EH (cell line): ENCODE measurements around the gene SLC9A8.
"Not testable (repeated sequence)": the region's sequence is repeated elsewhere in the genome, so short reads cannot be mapped to it uniquely, and the experiment has no call there.

Experiments used
- DNase-seq: peaks from one replicate; pipeline ENCODE4 v3.0.0-alpha.2; 2015; ENCODE audit warnings: low read depth

The SLC9A8 gene

GRCh38 chr20:49895474-49896093 is 83.0 kb downstream of the SLC9A8 start:
- not testable (repeated sequence) for DNase-seq

- no peak for DNase-seq
Measured at GRCh38 chr20:49896204-49896603, 83.6 kb downstream of the SLC9A8 start.

GRCh38 chr20:49899541-49900383 is 87.1 kb downstream of the SLC9A8 start:
- DNase-seq, result no peak

GRCh38 chr20:49901588-49901987 is 89.0 kb downstream of the SLC9A8 start:
- DNase-seq, result no peak

GRCh38 chr20:49904440-49905214 is 92.0 kb downstream of the SLC9A8 start:
- DNase-seq, result no peak

GRCh38 chr20:49905415-49906091 is 92.9 kb downstream of the SLC9A8 start:
- DNase-seq, result no peak

GRCh38 chr20:49906101-49906604 is 93.5 kb downstream of the SLC9A8 start:
- DNase-seq, result no peak

GRCh38 chr20:49906615-49907154 is 94.1 kb downstream of the SLC9A8 start:
- DNase-seq, result no peak

- no peak for DNase-seq
Measured at GRCh38 chr20:49907405-49908257, 95.0 kb downstream of the SLC9A8 start.

- no peak for DNase-seq
Measured at GRCh38 chr20:49908258-49908565, 95.6 kb downstream of the SLC9A8 start.

GRCh38 chr20:49909499-49910339 is 97.1 kb downstream of the SLC9A8 start:
- DNase-seq, result no peak

- DNase-seq, result no peak
Measured at GRCh38 chr20:49910340-49910706, 97.7 kb downstream of the SLC9A8 start.

GRCh38 chr20:49913399-49914047 is 100.9 kb downstream of the SLC9A8 start:
- no peak for DNase-seq

- peak; percentile 51 for DNase-seq
Measured at GRCh38 chr20:49914310-49915117, 101.9 kb downstream of the SLC9A8 start.

GRCh38 chr20:49915118-49915379 is 102.4 kb downstream of the SLC9A8 start:
- no peak for DNase-seq

GRCh38 chr20:49915380-49916145 is 102.9 kb downstream of the SLC9A8 start, which contains the start of gene SPATA2:
Gene SPATA2, minus strand, starts transcription at chr20:49915529. Its CDS starts 7,039 bp downstream, at chr20:49908490.
- DNase-seq, result peak; percentile 97

GRCh38 chr20:49916146-49917002 is 103.7 kb downstream of the SLC9A8 start:
- DNase-seq, result peak; percentile 47
